Subcutaneous abdominal adipose tissue (tissue), 5 donors: ENCODE data around the gene SUMO3.

Experiments
- H3K27ac ChIP-seq: one replicate; pipeline ENCODE4 v1.7.0; 2013; ENCODE audit warnings: low read depth, mild to moderate bottlenecking, inconsistent platforms, low read length, moderate library complexity
- H3K27me3 ChIP-seq, 5 donors: one replicate each; pipeline ENCODE4 v1.7.0; 2013; ENCODE audit warnings: low read length in 5 of 5, inconsistent platforms in 1 of 5; ENCODE audit not compliant: control insufficient read depth in 5 of 5, insufficient read depth in 4 of 5
- H3K36me3 ChIP-seq, 5 donors: one replicate each; pipeline ENCODE4 v1.7.0; 2013; ENCODE audit warnings: low read length in 5 of 5; ENCODE audit not compliant: control insufficient read depth in 5 of 5, insufficient read depth in 5 of 5
- H3K4me1 ChIP-seq, 5 donors: one replicate each; pipeline ENCODE4 v1.7.0; 2013; ENCODE audit warnings: low read length in 5 of 5, mild to moderate bottlenecking in 3 of 5, moderate library complexity in 1 of 5; ENCODE audit not compliant: control insufficient read depth in 5 of 5, insufficient read depth in 5 of 5
- H3K4me3 ChIP-seq, 5 donors: one replicate each; pipeline ENCODE4 v1.7.0; 2013; ENCODE audit warnings: low read length in 5 of 5, low read depth in 1 of 5
- H3K9ac ChIP-seq, 5 donors: one replicate each; pipeline ENCODE4 v1.7.0; 2013; ENCODE audit warnings: low read length in 5 of 5, mild to moderate bottlenecking in 4 of 5, moderate library complexity in 3 of 5
- H3K9me3 ChIP-seq, 5 donors: one replicate each; pipeline ENCODE4 v1.7.0; 2013; ENCODE audit warnings: low read length in 5 of 5; ENCODE audit not compliant: control insufficient read depth in 5 of 5
- donor health status: healthy.
- donor health status: healthy.
- donor health status: healthy.
- donor health status: healthy.
- donor health status: healthy.

SUMO3 gene

DNA sequence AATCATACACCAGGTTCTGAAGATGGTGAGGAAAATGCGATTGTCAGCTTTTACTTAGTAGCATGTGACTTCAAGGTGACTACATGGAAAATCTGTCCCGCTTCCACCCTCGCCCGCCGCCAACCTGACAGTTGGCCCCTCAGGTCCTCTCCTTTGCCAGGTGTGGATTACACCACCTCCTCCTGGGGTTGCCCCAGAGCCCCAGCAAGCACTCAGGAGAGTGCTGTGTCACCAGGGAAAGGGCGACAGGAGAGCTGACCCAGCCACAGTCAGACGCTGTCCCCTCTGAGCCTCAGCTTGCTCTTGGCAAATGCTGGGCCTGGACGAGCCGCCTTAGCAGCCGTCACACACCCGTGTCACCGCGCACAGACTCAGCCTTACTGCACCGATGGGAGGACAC, 37.7 kb upstream of the SUMO3 start:
- no peak overlapping the region for H3K4me3 ChIP-seq
- no peak overlapping the region for H3K27ac ChIP-seq
- no peaks in the 10 kb centered on the region for H3K9me3 ChIP-seq
- H3K4me1 ChIP-seq = peaks cover 5 to 16% (median 10%) of the 10 kb centered on the region in 5 donors
- H3K9ac ChIP-seq = no peak overlapping the region
- peaks cover 7 to 84% (median 80%) of the 10 kb centered on the region in 5 donors for H3K36me3 ChIP-seq
- no peaks in the 10 kb centered on the region for H3K27me3 ChIP-seq

DNA sequence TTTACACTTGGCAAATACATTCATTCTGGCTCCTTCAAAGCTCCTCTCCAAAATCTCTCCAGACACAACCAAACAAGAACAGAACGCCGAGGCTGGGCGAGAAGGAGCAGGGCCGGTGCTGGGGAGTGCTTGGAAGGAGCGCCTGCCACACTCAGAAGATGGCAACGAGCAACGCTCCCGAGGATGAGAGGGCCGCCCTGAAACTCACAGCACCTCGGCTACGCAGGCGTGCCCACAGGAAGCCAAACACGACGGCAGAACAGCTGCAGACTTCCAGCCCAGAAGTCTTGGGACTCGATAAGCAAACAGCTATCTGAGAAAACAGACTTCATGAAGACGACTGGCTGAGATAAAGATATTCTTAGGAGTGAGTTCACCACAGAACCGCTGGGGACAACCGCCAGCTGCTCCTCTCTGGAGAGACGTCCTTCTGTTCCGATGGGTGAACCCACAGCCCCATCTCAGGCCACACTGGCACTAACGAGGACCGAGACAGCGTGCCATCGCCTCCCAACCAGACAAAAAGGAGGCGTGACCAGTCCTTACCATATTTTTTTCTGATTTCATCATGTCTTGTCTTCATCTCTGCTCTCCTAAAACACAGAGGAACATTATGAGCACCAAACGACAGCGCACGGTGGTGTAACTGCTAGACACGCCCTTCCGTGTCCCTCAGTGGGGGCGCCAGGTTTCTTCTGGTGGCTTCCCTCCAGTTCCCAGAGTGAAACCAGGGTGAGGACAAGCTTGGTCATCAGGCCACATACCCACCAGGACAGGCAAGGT, 37.0 kb upstream of the SUMO3 start:
- peaks cover 5 to 16% (median 10%) of the 10 kb centered on the region in 5 donors for H3K4me1 ChIP-seq
- no peaks in the 10 kb centered on the region for H3K27me3 ChIP-seq
- peaks cover 9 to 87% (median 85%) of the 10 kb centered on the region in 5 donors for H3K36me3 ChIP-seq
- H3K9ac ChIP-seq = no peak overlapping the region
- no peak overlapping the region for H3K27ac ChIP-seq
- no peaks in the 10 kb centered on the region for H3K9me3 ChIP-seq
- H3K4me3 ChIP-seq = no peak overlapping the region

DNA sequence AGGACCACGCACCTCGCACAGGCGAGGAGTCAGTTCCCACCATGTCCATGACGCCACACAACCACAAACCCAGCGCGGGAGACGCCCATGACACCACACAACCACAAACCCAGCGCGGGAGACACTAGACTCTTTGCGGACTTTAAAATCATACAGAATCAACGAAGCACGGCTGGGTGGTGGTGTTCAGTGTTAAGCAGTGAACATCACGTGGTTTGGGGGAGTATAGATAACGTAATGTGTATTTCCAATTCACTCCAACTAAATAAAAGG, 36.5 kb upstream of the SUMO3 start:
- peaks cover 5 to 15% (median 10%) of the 10 kb centered on the region in 5 donors for H3K4me1 ChIP-seq

DNA sequence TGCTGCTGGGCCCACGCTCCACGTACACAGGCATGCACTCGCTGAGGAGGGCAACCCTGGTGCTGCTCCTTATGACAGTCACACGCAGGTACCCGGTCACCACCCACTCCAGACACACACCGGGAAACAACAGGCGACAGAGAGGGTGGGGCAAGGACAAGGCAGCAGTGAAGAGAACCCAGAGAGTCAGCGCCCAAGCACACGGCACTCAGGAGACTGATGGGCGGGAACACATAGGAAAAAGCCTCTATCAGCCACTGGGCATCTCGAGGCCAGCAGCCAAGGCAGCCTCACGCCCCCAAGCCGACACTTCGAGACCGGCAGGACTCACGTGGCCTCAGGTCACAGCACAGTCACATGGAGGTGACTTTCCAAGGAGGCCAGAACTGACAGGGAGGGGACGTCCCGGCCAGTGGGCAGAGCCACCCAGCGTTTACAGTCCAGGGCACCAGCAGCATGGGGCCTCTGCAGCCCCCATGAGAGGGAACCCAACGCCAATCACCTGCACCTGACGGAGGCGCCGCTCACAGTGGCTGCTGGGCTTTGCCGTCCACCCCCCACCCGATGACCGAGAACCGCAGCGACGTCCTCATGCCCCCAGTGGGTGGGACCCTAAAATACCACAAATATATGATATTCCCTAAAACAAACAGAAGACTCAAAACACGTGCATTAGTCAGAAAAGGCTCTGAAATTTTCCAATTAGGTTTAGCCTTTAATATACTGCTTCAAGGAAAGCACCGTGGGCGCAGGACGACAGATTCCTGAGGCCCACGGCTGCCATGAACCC, 35.9 kb upstream of the SUMO3 start:
- Histone ChIP-seq H3K27ac (no peak overlapping the region), H3K27me3 (no peaks in the 10 kb centered on the region), H3K4me1 (peaks cover 3 to 10% (median 6%) of the 10 kb centered on the region in 5 donors), H3K9me3 (no peaks in the 10 kb centered on the region), H3K4me3 (no peak overlapping the region), H3K36me3 (peaks cover 11 to 87% (median 86%) of the 10 kb centered on the region in 5 donors), H3K9ac (no peak overlapping the region)

More for the DNA sequence above, 36.5 kb upstream of the SUMO3 start:
- H3K9ac ChIP-seq = no peak overlapping the region
- peaks cover 11 to 87% (median 86%) of the 10 kb centered on the region in 5 donors for H3K36me3 ChIP-seq
- H3K27me3 ChIP-seq = no peaks in the 10 kb centered on the region
- H3K4me3 ChIP-seq = no peak overlapping the region
- no peaks in the 10 kb centered on the region for H3K9me3 ChIP-seq
- no peak overlapping the region for H3K27ac ChIP-seq

DNA sequence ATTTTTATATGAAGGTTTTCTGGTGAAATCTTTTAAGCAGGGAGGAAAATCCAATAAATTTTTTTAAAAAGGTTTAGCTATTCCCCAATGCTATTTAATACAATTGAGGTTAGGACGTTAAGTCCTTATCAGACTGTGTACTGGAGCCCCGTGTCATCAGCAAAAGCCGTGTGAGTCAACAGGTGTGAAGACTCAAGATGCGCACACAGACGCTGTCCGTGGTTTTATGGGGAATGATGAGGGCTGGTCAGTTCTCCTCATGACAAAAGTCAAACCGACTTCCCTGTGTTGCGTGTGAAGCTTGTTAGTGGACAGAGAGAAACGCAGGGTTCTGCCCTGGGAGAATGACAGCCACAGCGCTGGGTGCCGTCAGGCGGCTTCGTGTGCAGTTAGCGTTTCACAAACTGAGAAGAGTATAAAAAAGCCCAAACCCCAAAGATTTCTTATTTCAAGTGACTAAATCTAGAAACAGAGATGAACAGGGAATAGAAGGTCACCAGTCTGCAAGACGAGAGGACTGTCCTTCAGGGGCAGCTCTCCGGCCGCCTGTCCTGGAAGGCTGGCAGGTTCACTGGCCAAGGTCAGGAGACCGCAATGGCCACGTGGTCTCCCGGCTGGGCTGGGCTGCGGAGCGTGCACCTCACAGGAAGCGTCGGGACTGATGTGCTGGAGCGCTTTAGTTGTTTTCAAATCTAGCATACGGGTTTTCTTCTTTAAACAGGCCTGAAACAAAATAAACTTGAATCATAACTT, 33.2 kb upstream of the SUMO3 start:
- no peaks in the 10 kb centered on the region for H3K9me3 ChIP-seq
- no peaks in the 10 kb centered on the region for H3K27me3 ChIP-seq
- no peak overlapping the region for H3K9ac ChIP-seq
- H3K36me3 ChIP-seq = peaks cover 8 to 74% (median 67%) of the 10 kb centered on the region in 5 donors
- no peak overlapping the region for H3K4me3 ChIP-seq
- peaks cover 0 to 14% (median 9%) of the 10 kb centered on the region in 5 donors for H3K4me1 ChIP-seq
- no peak overlapping the region for H3K27ac ChIP-seq

DNA sequence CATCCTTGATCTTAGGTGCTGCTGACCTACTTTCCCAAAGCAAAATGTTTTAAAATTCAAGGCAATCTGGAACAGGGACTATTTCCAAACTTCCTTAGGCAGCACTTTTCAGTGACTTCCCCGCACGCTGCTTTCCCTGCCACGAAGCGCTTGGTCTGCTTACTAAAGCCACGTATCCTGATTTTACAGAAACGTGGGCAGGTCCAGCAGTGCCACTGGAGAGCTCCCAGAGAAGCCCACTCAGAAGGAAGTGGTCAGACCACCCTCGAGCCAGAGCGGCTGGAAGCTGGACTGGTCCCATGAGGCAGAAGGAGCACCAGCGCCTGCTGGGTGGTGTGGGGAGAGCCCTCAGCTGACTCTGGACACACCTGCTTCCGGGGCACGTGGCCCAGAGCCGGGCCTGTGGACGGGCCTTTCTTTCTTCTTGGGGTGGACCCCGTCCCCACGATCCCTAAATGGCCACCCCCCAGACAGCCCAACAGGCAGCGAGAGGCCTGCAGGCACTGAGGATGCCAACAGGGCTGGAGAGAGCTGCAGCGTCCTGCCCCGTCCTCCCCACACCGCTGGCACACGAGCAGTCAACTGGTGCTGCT, 32.4 kb upstream of the SUMO3 start:
- H3K36me3 ChIP-seq = peaks cover 8 to 66% (median 59%) of the 10 kb centered on the region in 5 donors
- no peak overlapping the region for H3K4me3 ChIP-seq
- H3K27me3 ChIP-seq = peaks cover 0 to 3% (median 0%) of the 10 kb centered on the region in 5 donors
- peaks cover 0 to 22% (median 17%) of the 10 kb centered on the region in 5 donors for H3K4me1 ChIP-seq
- no peaks in the 10 kb centered on the region for H3K9me3 ChIP-seq
- no peak overlapping the region for H3K9ac ChIP-seq
- H3K27ac ChIP-seq = no peak overlapping the region

DNA sequence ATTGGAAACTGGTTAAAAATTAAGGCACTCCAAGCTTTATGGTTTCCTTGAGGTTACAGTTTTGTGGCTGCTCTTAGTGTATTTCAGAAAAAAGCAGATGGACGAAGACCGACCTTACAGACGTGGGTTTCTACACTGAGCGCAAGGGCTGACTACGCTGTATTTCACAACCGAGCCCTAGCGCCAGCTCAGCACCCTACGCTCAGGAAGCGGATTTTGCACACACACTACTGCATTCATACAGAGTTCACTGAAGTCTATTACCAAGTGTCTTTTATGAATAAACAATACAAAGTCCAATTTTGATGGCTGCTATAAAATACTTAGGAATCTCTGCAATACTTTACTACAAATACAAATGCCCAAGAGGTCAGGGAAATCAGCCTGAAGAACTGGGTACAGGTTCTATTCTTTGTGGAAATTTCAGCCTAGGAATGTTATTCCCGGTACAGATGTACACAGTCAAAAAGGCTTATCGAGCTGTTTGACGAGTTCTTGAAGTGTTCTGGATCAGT, 31.8 kb upstream of the SUMO3 start:
- peaks cover 0 to 4% (median 0%) of the 10 kb centered on the region in 5 donors for H3K27me3 ChIP-seq
- peaks cover 8 to 60% (median 53%) of the 10 kb centered on the region in 5 donors for H3K36me3 ChIP-seq
- peaks cover 0 to 23% (median 19%) of the 10 kb centered on the region in 5 donors for H3K4me1 ChIP-seq
- no peak overlapping the region for H3K4me3 ChIP-seq
- no peaks in the 10 kb centered on the region for H3K9me3 ChIP-seq
- H3K27ac ChIP-seq = no peak overlapping the region
- H3K9ac ChIP-seq = no peak overlapping the region

DNA sequence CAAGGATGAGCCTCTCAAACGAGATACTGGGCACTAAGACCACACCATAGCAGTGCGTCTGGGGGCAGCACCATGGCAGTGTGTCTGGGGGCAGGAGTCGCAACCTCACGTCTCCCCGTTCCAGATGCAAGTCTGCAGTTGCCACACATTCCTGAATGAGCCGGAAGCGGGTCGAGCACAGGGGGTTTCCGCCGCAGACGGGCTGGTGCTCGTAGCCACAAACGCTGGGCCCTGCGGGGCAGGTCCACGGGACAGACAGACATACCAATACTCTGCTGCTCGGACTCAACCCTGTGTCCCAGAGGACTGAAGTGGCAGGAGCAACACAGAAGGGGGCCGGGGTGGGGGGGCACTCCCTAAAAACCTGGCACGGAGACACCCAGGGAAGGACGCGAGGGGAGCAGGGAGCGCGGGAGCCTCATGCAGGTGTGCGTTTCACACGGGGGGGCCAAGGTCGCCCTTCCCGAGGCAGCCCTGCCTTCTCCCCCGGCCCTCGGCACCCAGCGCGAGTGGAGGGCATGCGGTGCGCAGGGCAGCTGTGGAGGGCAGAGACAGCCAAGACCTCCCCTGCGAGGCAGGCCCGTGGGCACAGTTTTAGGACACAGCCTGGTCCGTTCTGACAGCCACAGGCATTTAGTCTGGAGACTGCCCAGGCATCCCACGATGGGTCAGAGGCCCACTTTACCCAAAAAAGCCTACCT, 31.1 kb upstream of the SUMO3 start:
- no peak overlapping the region for H3K9ac ChIP-seq
- peaks cover 0 to 4% (median 0%) of the 10 kb centered on the region in 5 donors for H3K27me3 ChIP-seq
- no peak overlapping the region for H3K27ac ChIP-seq
- H3K9me3 ChIP-seq = no peaks in the 10 kb centered on the region
- no peak overlapping the region for H3K4me3 ChIP-seq
- peaks cover 0 to 23% (median 19%) of the 10 kb centered on the region in 5 donors for H3K4me1 ChIP-seq
- peaks cover 8 to 53% (median 46%) of the 10 kb centered on the region in 5 donors for H3K36me3 ChIP-seq
